SK-N-MC (cell line): ENCODE measurements around the gene MND1.
A peak's percentile ranks its signal among the peaks of the same experiment; 100 is the strongest.
"Not testable (repeated sequence)": the region's sequence is repeated elsewhere in the genome, so short reads cannot be mapped to it uniquely, and the experiment has no call there.

Source experiments
- DNase-seq: peaks from one replicate; pipeline ENCODE4 v3.0.0-alpha.2; 2011; ENCODE audit warnings: low read depth, low spot score
- H3K27ac ChIP-seq: fragments of 200-600 bp; sonication (generic); 2 replicates; pipeline ENCODE4 v1.5.1; 2016; ENCODE audit warnings: mixed run types
- H3K36me3 ChIP-seq: fragments of 200-600 bp; sonication (generic); 2 replicates; pipeline ENCODE4 v1.6.1; 2017; ENCODE audit warnings: antibody characterized with exemption, low read length, mixed read lengths; ENCODE audit not compliant: insufficient read depth
- H3K4me3 ChIP-seq: fragments of 200-600 bp; sonication (generic); 2 replicates; pipeline ENCODE4 v1.5.1; 2016
- H3K9ac ChIP-seq: fragments of 200-600 bp; sonication (generic); 2 replicates; pipeline ENCODE4 v1.8.0; 2017; ENCODE audit warnings: mixed run types, mixed read lengths; ENCODE audit not compliant: insufficient read length
- H3K9me3 ChIP-seq: fragments of 200-600 bp; sonication (generic); 2 replicates; pipeline ENCODE4 v1.6.1; 2017; ENCODE audit warnings: low read depth, mild to moderate bottlenecking, antibody characterized with exemption, low read length, moderate library complexity, mixed read lengths
- EZH2 ChIP-seq: fragments of 200-600 bp; sonication (generic); IDR thresholded peaks from one replicate; pipeline ENCODE4 v1.6.1; 2017; ENCODE audit warnings: antibody characterized with exemption
- FOXP2 ChIP-seq: optimal IDR thresholded peaks from 2 replicates; pipeline ENCODE3; 2011; ENCODE audit warnings: mild to moderate bottlenecking, moderate library complexity; ENCODE audit not compliant: insufficient read depth; ENCODE audit errors: extremely low read length, control extremely low read depth
- POLR2AphosphoS5 ChIP-seq: IDR thresholded peaks from 2 replicates; pipeline ENCODE4 v1.6.1; 2012; ENCODE audit warnings: mild to moderate bottlenecking, low read depth, low read length, borderline replicate concordance

The MND1 gene

GRCh38 chr4:153448003-153448731 is 103.7 kb downstream of the MND1 start:
- no peaks in the 10 kb centered on the region for H3K9me3 ChIP-seq
- H3K4me3 ChIP-seq: peak overlapping the region; percentile 66
- peak overlapping the region; percentile 73 for H3K27ac ChIP-seq
- H3K9ac ChIP-seq: peak overlapping the region; percentile 1
- DNase-seq: no peak
- H3K36me3 ChIP-seq: no peaks in the 10 kb centered on the region
- TF ChIP-seq EZH2 (no peak), POLR2AphosphoS5 (no peak), FOXP2 (peak; percentile 14)

GRCh38 chr4:153449338-153449737 is 104.8 kb downstream of the MND1 start:
- Histone ChIP-seq H3K9me3 (no peaks in the 10 kb centered on the region), H3K4me3 (no peak overlapping the region), H3K36me3 (no peaks in the 10 kb centered on the region), H3K9ac (no peak overlapping the region), H3K27ac (no peak overlapping the region)
- no peak for DNase-seq
- no peak for TF ChIP-seq POLR2AphosphoS5
- TF ChIP-seq EZH2: no peak
- TF ChIP-seq FOXP2: no peak

- H3K4me3 ChIP-seq: no peak overlapping the region
Observed at GRCh38 chr4:153450544-153450917, 106.0 kb downstream of the MND1 start.

GRCh38 chr4:153451145-153451544 is 106.7 kb downstream of the MND1 start:
- not testable (repeated sequence) for H3K4me3 ChIP-seq, H3K9me3 ChIP-seq, H3K36me3 ChIP-seq, DNase-seq, H3K27ac ChIP-seq, H3K9ac ChIP-seq

More at GRCh38 chr4:153450544-153450917, 106.0 kb downstream of the MND1 start:
- Histone ChIP-seq H3K9ac (no peak overlapping the region), H3K27ac (no peak overlapping the region), H3K9me3 (no peaks in the 10 kb centered on the region), H3K36me3 (no peaks in the 10 kb centered on the region)
- no peak for TF ChIP-seq FOXP2
- TF ChIP-seq EZH2: no peak
- no peak for TF ChIP-seq POLR2AphosphoS5
- no peak for DNase-seq

- no peaks in the 10 kb centered on the region for H3K9me3 ChIP-seq
- no peaks in the 10 kb centered on the region for H3K36me3 ChIP-seq
- H3K9ac ChIP-seq: no peak overlapping the region
- H3K27ac ChIP-seq: no peak overlapping the region
- DNase-seq: no peak
- no peak for TF ChIP-seq EZH2
- no peak for TF ChIP-seq FOXP2
- no peak for TF ChIP-seq POLR2AphosphoS5
- no peak overlapping the region for H3K4me3 ChIP-seq
Observed at GRCh38 chr4:153451911-153452657, 107.6 kb downstream of the MND1 start.

GRCh38 chr4:153452658-153453378 is 108.3 kb downstream of the MND1 start:
- no peaks in the 10 kb centered on the region for H3K9me3 ChIP-seq
- no peaks in the 10 kb centered on the region for H3K36me3 ChIP-seq
- no peak overlapping the region for H3K9ac ChIP-seq
- DNase-seq: no peak
- H3K4me3 ChIP-seq: no peak overlapping the region
- no peak overlapping the region for H3K27ac ChIP-seq
- TF ChIP-seq EZH2 (no peak), FOXP2 (no peak), POLR2AphosphoS5 (no peak)

GRCh38 chr4:153453402-153453801 is 108.9 kb downstream of the MND1 start:
- Histone ChIP-seq H3K36me3 (no peaks in the 10 kb centered on the region), H3K27ac (no peak overlapping the region), H3K4me3 (no peak overlapping the region), H3K9me3 (no peaks in the 10 kb centered on the region), H3K9ac (no peak overlapping the region)
- no peak for DNase-seq
- no peak for TF ChIP-seq POLR2AphosphoS5
- no peak for TF ChIP-seq EZH2

GRCh38 chr4:153458969-153459368 is 114.5 kb downstream of the MND1 start:
- H3K27ac ChIP-seq: no peak overlapping the region
- no peak for DNase-seq
- TF ChIP-seq EZH2: no peak
- no peak for TF ChIP-seq FOXP2
- no peak for TF ChIP-seq POLR2AphosphoS5
- no peaks in the 10 kb centered on the region for H3K36me3 ChIP-seq
- H3K4me3 ChIP-seq: no peak overlapping the region
- H3K9me3 ChIP-seq: no peaks in the 10 kb centered on the region
- no peak overlapping the region for H3K9ac ChIP-seq

GRCh38 chr4:153461549-153461948 is 117.1 kb downstream of the MND1 start:
- H3K36me3 ChIP-seq, H3K9me3 ChIP-seq, DNase-seq, H3K27ac ChIP-seq, H3K9ac ChIP-seq, H3K4me3 ChIP-seq: not testable (repeated sequence)
